Panc1 (cell line): ENCODE results near the gene JHY. TPM values are rescaled to one million over a fixed set of nuclear protein-coding genes. Genes with fewer than 3 reads are reported as not detected.

Experiments
- ATAC-seq: fragments of 200-7000 bp; cut with Tn5 transposase; 2 replicates; pipeline ENCODE4 v1.9.1; 2020; ENCODE audit warnings: mild to moderate bottlenecking, moderate library complexity
- BruUV-seq: library from RNA; stranded (reverse); fragments of 400-500 nt; replicated peaks from 2 replicates; lab custom pipeline; 2021; lab: Mats Ljungman, UMichigan
- CTCF ChIA-PET: fragments of 300-600 bp; sonication (Branson Sonifier 250); formaldehyde crosslinking; loops from one replicate; lab custom pipeline; 2022; ENCODE audit warnings: antibody characterized with exemption; lab: Charles Lee
- POLR2A ChIA-PET: fragments of 300-600 bp; sonication (Branson Sonifier 250); formaldehyde crosslinking; loops from one replicate; lab custom pipeline; 2022; ENCODE audit warnings: antibody characterized with exemption; lab: Charles Lee
- DNase-seq: peaks from one replicate; pipeline ENCODE4 v3.0.0-alpha.2; 2010; ENCODE audit warnings: low read depth, low spot score
- H3K27ac ChIP-seq: 2 replicates; pipeline ENCODE4 v1.5.1; 2011; ENCODE audit warnings: mild to moderate bottlenecking, low read length, inconsistent platforms
- H3K27me3 ChIP-seq: fragments of 200-500 bp; sonication (Bioruptor generic); 2 replicates; pipeline ENCODE4 v1.6.0; 2014; ENCODE audit warnings: low read length, inconsistent platforms; ENCODE audit not compliant: control insufficient read depth, insufficient read depth
- H3K36me3 ChIP-seq: fragments of 200-500 bp; sonication (Bioruptor generic); 2 replicates; pipeline ENCODE4 v1.5.1; 2014; ENCODE audit warnings: inconsistent platforms, mild to moderate bottlenecking, low read length, moderate library complexity; ENCODE audit not compliant: control insufficient read depth, insufficient read depth
- H3K4me1 ChIP-seq: 2 replicates; pipeline ENCODE4 v1.5.1; 2011; ENCODE audit warnings: inconsistent platforms, mild to moderate bottlenecking, low read length, moderate library complexity; ENCODE audit not compliant: control insufficient read depth, insufficient read depth
- H3K4me3 ChIP-seq, 2 experiments: 2 replicates each; pipeline ENCODE4 v1.5.1; 2011 to 2012; ENCODE audit warnings: low read depth in 2 of 2, low read length in 2 of 2, mild to moderate bottlenecking in 2 of 2, inconsistent platforms in 1 of 2, moderate library complexity in 1 of 2
- H3K9me3 ChIP-seq: fragments of 200-500 bp; sonication (Bioruptor generic); 2 replicates; pipeline ENCODE4 v1.5.1; 2014; ENCODE audit warnings: low read depth, mild to moderate bottlenecking, inconsistent platforms, low read length, moderate library complexity; ENCODE audit not compliant: control insufficient read depth, insufficient read depth
- POLR2AphosphoS5 ChIP-seq: IDR thresholded peaks from 2 replicates; pipeline ENCODE4 v1.6.1; 2012; ENCODE audit warnings: mild to moderate bottlenecking, low read depth, low read length, moderate library complexity
- SIN3A ChIP-seq: IDR thresholded peaks from 2 replicates; pipeline ENCODE4 v1.6.1; 2012; ENCODE audit warnings: low read depth, mild to moderate bottlenecking, low read length, moderate library complexity, borderline replicate concordance; ENCODE audit not compliant: insufficient read depth
- TCF7L2 ChIP-seq: IDR thresholded peaks from 2 replicates; pipeline ENCODE4 v1.6.1; 2011; ENCODE audit warnings: mild to moderate bottlenecking, low read depth, low read length, inconsistent platforms
- in situ Hi-C: cut with HindIII; loops from 2 replicates; pipeline ENCODE4 v1.10.0; 2016; ENCODE audit warnings: low sequenced_read_pairs, low pct_unique_long_range_greater_than_20kb
- intact Hi-C: fragments of 100-400 bp; cut with micrococcal nuclease; formaldehyde crosslinking; loops from one replicate; pipeline ENCODE4 v1.10.0; 2022; ENCODE audit not compliant: unreplicated experiment
- total RNA-seq: library from RNA; stranded (reverse); gene quantifications from one replicate; pipeline ENCODE4 v1.2.1, GENCODE V29; 2021; ENCODE audit not compliant: unreplicated experiment
- TF ChIP-seq, protein P1 (sequence below): fragments of 450-650 bp; IDR thresholded peaks from 2 replicates; pipeline ENCODE4 v1.5.1; 2017; ENCODE audit warnings: mild to moderate bottlenecking
- TF ChIP-seq, protein P2 (sequence below), 2 experiments: IDR thresholded peaks; 2 replicates each; pipeline ENCODE4 v1.6.1; 2011 to 2012; ENCODE audit warnings: low read depth in 2 of 2, control low read depth in 1 of 2, low read length in 1 of 2, mild to moderate bottlenecking in 1 of 2, moderate library complexity in 1 of 2; ENCODE audit not compliant: insufficient read depth in 1 of 2

The JHY gene
- total RNA-seq, 1 experiment from 2014 or later, result 10.1 TPM

DNA sequence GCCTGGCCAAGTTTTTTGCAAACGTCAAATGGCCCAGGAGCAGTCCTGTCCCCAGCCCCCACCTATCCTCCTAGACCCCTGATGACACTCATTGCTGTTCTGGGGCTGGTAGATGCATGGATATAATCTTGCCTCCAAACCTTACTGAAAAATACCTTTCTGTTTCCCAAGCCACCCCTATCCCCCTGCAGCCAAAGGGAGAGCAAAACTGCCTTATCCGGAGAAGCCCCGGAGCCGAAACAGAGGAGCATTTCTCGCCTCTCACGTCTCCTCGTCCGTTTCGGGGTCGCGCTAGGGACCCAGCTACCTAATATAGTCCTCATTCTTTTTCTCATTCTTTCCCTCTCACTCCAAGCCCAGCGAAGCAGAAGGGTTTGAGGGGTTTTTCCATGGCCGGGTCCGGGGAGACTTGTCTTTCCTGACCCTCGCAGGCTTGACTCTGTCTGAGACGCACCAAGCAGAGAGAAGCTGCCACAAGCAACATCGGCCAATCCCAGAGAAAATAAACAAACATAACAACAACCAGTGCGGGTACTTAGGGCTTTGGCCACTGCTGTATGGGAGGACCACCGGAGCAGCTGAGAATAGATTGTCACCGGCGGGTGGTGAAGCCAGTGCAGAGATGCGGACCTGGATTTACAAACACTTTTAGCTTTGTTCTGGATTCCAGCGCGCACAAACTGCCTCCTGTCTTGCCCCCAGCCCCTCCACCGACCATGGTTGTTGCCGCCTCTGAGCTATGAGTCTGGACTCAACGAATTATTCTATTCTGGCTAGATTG, 97.4 kb downstream of the JHY start:
- CTCF ChIA-PET, result no interaction called here
- Histone ChIP-seq H3K36me3 (no peaks in the 10 kb centered on the region), H3K4me1 (peaks cover 15% of the 10 kb centered on the region; the same call in 1 of the 2 replicates), H3K27ac (no peak overlapping the region), H3K9me3 (no peaks in the 10 kb centered on the region), H3K27me3 (peaks cover 72% of the 10 kb centered on the region), H3K4me3 (no peak overlapping the region)
- POLR2A ChIA-PET, result interaction anchor here (0.5 kb wide), 1 partner anchor 123 kb away, joined by 3 read pairs; no protein-coding TSS in a partner anchor
- no peak for DNase-seq
- ATAC-seq, result no peak
- no TSS peak for BruUV-seq
- no peak for TF ChIP-seq TCF7L2
- TF ChIP-seq, protein P1, sequence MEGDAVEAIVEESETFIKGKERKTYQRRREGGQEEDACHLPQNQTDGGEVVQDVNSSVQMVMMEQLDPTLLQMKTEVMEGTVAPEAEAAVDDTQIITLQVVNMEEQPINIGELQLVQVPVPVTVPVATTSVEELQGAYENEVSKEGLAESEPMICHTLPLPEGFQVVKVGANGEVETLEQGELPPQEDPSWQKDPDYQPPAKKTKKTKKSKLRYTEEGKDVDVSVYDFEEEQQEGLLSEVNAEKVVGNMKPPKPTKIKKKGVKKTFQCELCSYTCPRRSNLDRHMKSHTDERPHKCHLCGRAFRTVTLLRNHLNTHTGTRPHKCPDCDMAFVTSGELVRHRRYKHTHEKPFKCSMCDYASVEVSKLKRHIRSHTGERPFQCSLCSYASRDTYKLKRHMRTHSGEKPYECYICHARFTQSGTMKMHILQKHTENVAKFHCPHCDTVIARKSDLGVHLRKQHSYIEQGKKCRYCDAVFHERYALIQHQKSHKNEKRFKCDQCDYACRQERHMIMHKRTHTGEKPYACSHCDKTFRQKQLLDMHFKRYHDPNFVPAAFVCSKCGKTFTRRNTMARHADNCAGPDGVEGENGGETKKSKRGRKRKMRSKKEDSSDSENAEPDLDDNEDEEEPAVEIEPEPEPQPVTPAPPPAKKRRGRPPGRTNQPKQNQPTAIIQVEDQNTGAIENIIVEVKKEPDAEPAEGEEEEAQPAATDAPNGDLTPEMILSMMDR, result no peak
- no peak for TF ChIP-seq POLR2AphosphoS5
- no peak for TF ChIP-seq SIN3A
- TF ChIP-seq, protein P2, sequence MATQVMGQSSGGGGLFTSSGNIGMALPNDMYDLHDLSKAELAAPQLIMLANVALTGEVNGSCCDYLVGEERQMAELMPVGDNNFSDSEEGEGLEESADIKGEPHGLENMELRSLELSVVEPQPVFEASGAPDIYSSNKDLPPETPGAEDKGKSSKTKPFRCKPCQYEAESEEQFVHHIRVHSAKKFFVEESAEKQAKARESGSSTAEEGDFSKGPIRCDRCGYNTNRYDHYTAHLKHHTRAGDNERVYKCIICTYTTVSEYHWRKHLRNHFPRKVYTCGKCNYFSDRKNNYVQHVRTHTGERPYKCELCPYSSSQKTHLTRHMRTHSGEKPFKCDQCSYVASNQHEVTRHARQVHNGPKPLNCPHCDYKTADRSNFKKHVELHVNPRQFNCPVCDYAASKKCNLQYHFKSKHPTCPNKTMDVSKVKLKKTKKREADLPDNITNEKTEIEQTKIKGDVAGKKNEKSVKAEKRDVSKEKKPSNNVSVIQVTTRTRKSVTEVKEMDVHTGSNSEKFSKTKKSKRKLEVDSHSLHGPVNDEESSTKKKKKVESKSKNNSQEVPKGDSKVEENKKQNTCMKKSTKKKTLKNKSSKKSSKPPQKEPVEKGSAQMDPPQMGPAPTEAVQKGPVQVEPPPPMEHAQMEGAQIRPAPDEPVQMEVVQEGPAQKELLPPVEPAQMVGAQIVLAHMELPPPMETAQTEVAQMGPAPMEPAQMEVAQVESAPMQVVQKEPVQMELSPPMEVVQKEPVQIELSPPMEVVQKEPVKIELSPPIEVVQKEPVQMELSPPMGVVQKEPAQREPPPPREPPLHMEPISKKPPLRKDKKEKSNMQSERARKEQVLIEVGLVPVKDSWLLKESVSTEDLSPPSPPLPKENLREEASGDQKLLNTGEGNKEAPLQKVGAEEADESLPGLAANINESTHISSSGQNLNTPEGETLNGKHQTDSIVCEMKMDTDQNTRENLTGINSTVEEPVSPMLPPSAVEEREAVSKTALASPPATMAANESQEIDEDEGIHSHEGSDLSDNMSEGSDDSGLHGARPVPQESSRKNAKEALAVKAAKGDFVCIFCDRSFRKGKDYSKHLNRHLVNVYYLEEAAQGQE (IDR thresholded peaks at IDR 0.05; ENCODE audit: insufficient read depth in 1 of 2, low read depth in 2 of 2, low read length in 1 of 2), result no peak
- intact Hi-C loops (no loop called here), in situ Hi-C loops (no loop called here)

DNA sequence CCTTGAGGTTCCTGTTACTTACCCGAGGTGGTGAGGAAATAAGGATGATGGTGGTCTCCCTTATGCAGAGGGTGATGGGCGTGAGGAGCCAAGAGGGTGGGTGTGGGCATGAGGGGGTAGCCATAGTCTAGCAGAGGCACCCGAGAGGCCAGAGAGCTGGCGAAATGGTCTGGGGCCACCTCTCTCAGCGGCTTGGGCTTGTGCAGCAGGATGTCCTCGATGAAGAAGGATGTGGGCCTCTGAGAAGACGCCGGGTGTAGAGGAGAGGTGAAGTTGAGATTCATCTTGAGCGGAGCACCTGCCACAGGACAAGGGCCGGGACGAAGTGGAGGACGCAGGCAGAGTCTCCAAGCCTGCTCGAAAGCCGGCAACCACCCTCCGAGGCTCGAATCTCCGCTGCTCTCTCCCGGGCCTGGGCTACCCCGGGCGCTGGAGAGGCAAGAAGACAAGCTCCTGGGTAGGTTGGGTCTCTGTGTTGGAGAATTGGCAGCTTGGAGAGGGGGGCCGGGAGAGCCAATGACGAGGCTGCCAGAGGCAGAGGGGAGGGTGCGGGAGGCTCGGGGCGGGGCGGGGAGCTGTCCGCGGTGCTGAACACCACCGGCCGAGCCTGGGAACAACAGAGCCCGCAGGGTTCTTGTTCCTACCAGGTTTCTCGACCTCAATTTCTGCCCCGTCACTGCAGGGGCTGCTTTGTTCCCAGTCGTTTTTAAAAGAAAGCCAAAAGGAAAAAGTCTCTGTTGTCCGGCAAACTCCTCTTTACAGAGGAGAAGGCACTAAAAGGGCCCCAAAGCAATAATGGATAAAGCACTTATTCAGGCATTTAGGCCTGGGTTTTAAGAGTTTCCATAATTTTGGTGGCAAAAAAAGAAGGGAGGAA, 99.1 kb downstream of the JHY start, which contains the start of gene BSX:
Gene BSX, minus strand, starts transcription at position 447 of the 877 bp plus-strand sequence. Its CDS starts 163 bp downstream, at position 284.
- H3K36me3 ChIP-seq, result no peaks in the 10 kb centered on the region
- H3K27ac ChIP-seq, result no peak within 1 kb of the TSS
- in situ Hi-C loops, result no loop called here
- peaks cover 72% of the 10 kb centered on the region for H3K27me3 ChIP-seq
- TF ChIP-seq, protein P2 (IDR thresholded peaks at IDR 0.05; ENCODE audit: insufficient read depth in 1 of 2, low read depth in 2 of 2, low read length in 1 of 2), result peak; percentile 95 to 96
- no peak for TF ChIP-seq SIN3A
- BruUV-seq, result no TSS peak
- DNase-seq (no peak), ATAC-seq (peak; percentile 1; the same call in 1 of the 2 replicates)
- no peak within 1 kb of the TSS for H3K4me3 ChIP-seq
- intact Hi-C loops, result no loop called here
- H3K4me1 ChIP-seq, result peaks cover 15% of the 10 kb centered on the region; the same call in 1 of the 2 replicates
- no peaks in the 10 kb centered on the region for H3K9me3 ChIP-seq
- CTCF ChIA-PET, result no interaction called here
- POLR2A ChIA-PET, result no interaction called here
